Hippocampal formation (tissue), 2 donors: ENCODE measurements around the gene USP49.
"Not testable (repeated sequence)": the region's sequence is repeated elsewhere in the genome, so short reads cannot be mapped to it uniquely, and the experiment has no call there.

ENCODE experiments used
- DNase-seq, 2 donors: peaks; one replicate each; lab custom pipeline; 2025; lab: John Stamatoyannopoulos, UW

The USP49 gene

DNA sequence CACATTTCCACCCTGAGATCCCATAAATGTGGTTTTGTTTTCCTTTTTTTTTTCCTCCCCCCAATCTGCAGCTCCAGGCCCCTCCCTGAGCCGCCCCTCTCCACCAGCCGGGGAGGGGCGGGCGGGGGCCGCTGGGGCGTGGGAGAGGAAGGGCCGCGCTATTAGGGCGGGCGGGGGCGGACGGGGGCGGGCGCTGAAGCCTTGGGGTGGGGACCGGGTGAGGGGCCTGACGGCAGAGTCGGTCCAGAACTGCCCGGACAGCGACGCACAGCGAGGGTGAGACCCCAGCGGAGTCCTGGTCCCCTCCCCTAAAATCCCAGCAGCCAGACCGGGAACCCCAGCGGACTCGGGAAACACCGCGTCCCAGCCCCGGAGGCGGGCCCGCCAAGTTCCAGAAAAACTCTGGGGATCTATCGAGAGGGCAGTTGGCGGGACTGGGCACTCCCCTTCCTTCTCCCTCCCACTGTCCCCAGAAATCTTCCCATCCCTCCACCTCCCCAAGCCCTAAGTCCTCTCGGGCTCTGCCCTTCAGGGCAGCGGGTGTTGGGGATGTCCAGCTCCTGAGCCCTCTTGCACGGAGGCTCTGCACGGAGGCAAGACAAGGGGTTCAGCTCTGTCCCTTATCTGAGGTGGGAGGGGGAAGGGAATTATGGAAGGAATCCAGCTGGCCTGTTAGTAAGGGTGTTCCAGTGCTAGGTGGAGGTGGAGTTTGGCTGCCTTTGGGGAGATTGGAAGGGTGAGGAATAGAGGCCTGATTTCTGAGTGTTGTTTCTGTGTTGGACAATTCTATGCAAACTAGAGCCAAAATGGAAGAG, 114.4 kb downstream of the USP49 start, which contains the start of gene PRICKLE4:
Gene PRICKLE4 (plus strand): TSS at position 232 of the 815 bp plus-strand sequence. CDS start 2,692 bp downstream, outside the sequence.
- DNase-seq: no peak

DNA sequence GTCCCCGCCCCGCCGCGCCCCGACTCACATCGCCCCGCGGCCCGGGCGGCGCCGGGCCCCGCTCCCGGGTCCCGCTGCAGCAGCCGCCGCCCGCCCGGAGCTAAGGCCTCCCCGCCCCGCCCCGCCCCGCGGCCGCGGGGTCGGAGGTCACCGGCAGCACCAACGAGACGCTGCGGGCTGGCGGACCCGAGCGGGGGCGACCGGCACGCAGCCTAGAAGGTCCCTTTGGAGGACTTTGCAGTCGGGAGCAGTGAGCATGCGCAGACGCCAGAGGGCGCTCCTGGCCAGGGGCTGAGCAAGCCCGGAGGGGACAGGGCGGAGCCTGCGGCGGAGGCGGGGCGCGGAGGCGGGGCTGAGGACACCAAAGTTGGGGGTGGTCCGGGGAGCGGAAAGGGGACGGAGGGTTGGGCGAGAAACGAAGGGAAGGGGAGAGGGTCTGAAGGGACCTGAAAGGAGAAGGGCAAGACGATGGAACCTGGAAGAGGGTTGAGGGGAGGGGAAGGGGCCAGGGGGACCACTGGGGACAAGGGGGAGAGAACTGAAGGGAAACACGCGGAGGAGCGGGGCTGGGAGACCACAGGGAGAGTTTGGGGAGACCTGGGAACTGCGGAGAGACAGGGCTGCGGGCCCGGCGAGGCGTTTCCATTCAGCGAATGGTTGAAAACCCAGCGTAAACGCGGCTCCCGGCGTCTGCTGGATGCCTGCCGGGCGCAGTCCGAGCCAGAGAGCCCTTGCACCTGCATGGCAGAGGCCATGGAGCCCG, 115.2 kb downstream of the USP49 start, which contains the start of gene FRS3:
Gene FRS3 (minus strand): TSS at position 113 of the 763 bp plus-strand sequence. CDS start 2,913 bp downstream, outside the sequence.
- DNase-seq: peak; percentile 98

DNA sequence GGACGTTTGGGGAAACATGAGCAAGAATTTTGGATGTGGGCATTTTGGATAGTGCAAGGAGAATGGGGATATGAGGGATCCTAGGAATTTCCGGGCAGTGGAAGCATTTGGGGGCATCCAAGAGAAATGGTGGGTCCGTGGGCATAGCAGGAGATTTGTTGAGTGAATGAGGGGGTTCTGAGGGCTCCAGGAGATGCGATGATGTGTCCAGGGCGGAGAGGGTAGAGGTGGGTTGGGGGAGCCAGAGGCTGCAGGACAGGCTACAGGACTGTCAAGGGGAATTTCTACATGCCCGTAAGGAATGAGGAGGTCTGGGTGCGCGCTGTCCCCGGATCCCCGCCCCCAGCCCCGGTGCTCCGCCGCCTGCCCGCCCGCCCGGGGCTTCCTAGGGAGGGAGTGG, 115.8 kb downstream of the USP49 start:
- DNase-seq: no peak

DNA sequence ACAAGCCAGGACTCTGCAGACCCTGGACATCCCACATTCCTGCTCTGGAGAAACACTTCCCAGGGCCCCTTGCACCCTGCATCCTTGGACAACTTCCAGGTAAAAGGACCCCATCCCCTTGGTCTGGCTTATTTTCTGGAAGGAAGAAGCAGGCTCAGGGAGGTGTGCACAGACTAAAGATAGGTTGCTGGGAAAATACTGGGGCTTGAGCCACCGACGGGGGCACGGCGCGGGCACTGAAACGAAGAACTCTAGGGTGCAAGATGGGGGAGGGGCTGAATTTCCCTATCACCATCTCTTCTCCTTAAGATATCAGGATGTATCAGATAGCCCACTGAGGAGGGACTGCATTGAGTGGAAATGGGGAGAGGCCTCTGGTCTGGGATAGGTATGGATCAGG, 116.3 kb downstream of the USP49 start:
- no peak for DNase-seq

DNA sequence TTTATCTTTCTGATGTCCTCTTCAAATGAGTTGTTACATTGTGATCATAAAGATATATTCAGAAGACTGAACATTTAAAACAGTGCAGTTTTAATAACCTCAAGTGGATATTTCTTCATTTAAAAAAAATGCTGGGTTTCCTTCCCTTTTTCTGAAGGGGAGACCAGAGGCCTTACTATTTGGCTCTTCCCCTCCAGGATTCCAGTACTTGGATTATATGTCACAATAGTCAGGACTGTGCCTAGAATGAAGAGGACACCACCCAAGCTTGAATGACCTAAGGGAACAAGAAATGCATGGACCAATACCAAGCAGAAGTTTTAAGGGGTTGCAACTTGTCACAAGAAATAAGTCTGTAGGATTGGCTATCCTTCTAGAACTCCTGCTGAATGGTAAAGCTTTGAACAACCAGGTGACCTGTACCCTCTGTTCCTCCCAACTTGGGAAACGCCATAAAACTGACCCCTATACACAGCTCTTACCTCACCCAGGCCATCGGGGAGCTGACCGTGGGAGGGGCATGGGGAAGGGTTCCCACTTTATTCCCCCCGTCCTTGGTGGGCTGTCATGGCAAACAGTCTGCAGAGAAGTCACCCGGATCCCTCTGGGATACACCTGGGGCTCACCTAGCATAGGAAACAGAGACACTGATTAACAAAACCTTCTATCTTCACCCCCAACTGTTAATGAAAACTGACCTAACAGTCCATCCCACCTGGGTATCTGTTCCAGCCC, 117.5 kb downstream of the USP49 start:
- DNase-seq: no peak

DNA sequence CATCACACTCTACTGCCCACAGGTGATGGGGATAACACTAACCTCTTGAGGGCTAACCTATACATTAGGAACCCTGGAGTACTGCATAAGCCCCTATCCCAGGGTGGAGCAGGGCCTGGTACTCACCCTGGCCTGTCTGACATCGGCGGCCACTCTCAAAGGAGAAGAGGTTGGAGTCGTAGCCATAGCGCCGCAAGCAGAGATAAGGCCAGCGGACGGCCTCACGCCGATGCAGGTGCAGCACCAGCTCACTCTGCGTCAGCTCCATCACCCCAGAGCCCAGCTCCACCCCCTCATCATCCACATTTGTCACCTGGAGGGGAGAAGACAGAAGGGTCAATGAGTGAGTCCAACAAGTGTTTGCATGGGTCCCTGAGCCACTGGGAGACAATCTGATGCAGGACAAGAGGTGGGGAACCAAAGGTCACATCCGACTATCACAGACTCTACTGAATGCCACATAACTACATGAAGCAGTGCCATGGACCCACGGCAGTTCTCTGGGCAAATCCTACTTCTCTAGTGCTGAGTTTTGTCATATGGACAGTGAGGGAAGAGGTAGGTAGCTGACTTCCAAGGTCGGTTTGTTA, 119.8 kb downstream of the USP49 start:
- no peak for DNase-seq

DNA sequence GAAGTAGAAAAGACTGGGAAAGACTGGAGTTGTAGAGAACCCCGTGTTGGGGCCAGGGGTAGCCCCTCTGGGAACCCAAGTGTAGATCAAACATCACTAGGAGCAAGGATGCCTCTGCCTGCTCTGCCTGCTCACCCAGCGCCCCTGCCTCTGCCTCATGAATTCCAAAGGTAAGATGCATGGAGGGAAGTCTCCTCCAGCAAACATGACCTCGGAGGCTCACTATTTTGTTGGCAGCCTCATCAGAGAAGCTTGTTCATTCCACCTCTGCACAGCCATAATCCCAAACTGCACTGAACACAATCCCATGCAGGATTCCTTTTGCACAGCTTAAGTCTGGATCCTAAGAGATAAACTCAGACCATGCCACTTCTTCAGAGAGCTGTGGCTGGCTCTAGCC, 120.3 kb downstream of the USP49 start:
- no peak for DNase-seq

DNA sequence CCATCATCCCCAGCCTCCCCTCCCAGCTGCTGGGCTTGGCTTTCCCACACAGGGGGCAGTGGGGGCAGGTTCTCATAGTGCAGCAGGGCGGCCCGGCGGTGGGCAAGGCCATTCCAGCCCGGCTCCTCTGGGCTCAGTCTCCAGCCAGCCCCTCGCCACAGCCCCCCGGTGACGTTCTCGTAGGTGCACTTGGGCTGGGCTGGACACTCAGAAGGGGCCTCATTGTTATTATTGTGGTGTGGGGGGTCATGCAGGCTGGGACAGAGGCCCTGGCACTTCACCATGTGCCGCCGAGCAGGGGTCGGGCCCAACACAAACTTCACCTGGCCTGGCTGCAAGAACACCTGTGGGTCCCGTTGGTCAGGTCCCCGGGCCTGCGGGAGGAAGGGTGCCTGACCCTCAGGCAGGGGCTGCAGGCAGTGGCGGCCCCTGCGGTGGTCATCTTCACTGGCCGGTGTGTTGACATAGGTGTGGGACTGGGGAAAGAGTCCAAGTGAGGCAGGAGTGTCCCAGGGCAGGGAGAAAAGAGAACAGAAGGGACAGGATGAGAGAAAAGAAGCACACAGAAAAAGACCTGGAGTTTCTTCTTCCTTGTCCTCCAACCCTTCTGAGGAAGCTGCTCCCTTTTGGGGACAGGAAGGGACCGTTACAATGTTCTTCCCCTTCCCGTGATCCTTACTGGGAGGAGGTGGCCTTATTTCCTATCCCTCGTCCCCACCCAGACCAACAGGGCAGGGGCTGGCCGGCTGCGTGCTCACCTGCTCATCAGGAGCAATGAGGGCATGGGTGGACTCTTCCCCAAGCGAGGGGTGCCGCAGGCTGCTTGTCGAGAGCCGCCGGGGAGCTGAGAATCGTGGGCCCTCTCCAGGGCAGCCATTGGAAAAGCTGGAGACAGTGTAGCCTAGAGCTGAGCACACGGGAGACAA, 123.9 kb downstream of the USP49 start:
- DNase-seq: no peak

DNA sequence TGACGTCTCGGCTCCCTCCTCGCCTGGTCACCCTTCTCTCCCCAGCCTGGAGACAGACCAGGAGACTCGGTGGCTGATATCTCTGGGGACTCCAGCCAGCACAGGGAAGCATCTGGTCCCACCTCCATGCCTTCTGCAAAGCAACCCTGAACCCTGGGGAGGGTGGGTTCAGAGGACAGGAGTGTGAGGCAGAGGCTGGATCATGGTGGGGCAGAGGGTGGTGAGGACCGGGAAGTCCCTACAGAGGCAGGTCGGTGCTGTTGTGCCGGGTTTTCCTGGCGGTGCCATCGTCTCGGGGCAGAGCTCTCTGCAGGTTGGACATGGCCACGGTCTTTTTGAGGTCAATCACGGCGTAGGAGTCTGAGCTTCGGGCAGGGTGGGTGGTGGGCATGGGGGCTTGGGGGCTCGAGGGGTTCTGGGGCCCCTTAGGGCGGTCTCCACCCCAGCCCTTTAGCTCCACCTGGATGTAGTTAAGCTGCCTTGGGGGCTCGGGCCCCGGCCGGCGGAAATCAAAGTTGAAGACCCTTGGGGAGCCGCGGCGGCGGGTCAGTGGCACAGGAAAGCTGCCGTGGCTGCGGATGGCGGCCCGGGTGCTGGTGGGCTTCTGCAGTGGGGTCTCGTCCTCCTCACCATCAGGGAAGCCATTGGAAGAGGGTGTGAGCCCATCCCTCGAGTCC, 124.7 kb downstream of the USP49 start:
- no peak for DNase-seq

DNA sequence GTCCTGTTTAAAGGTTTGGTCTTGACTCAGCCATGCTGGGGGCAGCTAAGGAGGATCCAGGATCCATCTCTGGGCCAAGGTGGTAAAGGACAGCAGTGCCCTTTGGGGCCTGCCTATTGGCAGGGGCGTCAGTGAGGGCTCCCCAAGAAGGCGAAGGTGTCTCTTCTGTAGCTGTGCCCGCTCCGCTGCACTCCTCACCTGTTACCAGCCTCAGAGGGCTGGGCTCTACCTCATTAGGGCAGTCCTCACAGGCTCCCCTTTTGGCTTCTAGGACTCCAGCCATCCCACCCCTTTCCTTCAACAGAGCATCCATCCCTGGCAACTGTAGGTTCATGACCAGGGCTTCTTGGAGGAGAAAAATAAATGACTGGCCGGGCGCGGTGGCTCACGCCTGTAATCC, 125.8 kb downstream of the USP49 start:
- DNase-seq: no peak

DNA sequence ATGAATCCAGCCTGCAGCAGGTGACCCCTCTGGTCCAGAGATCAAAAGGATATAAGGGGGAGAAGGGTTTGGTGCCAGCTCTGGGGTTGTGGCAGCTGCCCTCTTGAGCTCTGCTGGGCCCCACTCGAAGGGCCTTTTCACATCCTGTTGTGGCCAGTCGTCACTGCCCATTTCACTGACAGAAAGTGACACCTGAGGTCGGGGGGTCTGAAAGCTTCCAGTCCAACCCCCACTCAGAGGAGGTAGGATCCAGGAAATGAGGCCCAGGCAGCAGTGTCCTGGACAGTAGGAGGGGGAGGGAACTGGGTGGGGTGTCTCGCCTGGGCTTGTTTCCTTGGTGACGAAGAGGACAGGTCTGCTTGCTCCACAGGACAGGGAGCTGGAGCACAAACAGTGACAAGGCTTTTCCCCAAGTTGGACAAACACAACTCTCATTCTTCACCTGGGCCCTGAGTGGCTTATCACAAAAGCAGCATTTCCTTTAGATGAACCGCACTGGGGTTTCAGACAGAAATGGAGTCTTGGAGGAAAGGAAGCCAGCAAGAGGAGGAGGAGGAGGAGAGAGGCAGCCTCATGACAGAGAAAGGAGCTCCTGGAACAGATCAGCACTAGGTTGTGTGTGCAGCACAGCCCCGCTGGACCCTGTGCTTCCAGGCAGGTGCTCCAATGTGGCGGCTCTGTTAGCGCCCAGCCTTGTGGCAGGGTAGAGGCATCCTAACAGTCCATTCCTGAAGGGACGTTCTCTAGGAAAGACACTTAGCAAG, 126.4 kb downstream of the USP49 start:
- DNase-seq: no peak

DNA sequence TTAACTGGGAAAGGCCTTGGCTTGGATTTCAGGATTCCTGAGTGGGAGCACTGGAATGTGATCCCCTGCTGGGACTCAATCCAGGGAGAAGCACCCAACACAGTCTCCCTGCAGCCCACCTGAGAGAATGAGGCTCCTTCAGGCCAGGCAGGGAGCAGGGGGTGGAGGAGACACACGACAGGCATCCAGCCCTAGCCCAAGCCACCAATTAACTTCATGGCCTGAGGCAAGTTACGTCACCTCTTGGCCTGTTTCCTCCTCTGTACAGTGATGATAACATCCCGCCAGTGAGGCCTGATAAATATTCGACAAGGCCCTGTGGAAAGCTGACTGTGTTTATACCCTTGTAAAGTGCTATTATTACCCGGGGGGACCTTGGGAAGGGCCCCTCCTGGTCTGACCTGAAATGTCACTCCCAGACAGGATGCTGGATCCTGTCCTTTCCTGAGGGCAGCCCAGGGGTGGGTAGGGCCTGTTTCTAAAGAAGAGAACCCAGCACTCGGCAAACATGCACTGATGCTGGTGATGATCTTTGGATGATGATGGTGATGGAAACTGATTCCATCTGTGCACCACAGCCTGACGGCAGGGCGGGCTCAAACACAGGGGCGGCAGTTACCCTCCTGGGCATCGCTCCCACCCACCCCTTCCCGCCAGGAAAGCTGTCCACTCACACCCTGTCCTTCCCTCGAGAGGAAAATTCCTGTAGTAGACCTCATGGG, 127.9 kb downstream of the USP49 start:
- no peak for DNase-seq

DNA sequence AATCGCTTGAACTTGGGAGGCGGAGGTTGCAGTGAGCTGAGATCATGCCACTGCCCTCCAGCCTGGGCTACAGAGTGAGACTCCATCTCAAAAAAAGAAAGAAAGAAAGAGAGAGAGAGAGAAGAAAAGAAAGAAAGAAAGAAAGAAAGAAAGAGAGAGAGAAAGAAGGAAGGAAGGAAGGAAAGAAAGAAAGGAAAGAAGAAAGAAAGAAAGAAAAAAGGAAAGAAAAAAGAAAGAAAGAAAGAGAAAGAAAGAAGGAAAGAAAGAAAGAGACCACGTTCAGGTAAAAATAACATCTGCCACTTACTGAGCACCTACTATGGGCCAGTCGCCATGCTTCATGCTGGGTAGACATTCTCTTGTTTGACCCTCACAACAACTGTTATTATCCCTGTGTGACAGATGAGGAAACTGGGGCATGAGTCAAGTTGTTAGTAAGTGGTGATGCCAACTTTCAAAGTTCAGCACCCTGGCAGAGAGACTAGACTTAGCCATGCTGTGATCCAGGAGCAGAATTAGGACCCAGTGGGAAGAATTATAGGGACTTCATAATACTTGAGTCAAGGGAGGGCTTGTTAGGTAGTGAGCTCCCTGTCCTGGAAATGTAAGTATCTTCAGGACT, 129.0 kb downstream of the USP49 start:
- not testable (repeated sequence) for DNase-seq

DNA sequence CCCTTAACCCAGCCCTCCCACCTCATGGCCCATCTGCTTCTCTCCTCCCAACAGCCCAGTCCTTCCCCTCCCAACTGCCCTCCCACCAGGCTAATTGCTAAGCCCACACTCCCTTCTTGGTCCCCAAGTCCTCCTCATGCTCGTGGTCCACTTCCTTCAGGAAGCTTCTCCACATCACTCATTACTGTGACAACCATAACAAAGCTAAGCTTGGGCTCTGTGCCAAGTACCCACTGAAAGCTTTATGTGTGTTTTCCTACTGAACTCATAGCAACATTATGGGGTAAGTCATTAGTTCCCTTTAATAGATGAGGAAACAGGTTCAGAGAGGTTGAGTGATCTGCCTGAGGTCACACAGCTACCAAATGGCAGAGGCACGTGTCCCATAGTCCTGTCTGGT, 131.7 kb downstream of the USP49 start:
- DNase-seq: no peak

DNA sequence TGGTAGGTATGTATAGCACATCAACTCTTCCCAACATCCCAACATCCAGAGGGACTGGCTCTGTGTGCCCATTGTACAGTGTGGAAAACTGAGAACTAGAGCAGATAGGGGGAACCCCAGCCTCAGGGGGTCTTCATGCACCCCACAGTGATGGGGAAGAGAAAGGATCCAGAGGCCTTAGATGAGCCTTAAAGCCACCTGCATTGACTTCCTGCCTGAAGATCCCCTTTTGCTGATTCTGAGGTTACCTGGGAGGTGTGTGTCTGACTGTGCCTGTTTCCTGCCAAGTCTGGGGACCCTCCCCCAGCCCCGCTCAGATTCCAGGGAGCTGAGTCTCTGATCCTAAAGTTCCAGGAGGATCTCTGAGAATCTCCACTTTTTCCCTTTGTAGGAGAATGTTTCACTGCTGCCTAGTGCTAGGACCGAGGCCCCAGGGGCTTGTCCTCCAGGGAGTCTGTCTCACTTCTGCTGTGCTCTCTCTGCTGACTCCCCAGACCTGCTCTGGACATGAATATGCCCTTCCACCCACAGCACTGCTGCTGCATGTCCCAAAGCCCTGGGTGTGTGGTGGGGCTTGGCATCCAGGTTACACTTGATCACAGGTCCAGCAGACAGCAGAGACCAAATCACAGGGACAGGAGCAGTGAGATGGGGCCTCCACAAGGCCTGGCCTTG, 135.1 kb downstream of the USP49 start:
- DNase-seq: no peak

DNA sequence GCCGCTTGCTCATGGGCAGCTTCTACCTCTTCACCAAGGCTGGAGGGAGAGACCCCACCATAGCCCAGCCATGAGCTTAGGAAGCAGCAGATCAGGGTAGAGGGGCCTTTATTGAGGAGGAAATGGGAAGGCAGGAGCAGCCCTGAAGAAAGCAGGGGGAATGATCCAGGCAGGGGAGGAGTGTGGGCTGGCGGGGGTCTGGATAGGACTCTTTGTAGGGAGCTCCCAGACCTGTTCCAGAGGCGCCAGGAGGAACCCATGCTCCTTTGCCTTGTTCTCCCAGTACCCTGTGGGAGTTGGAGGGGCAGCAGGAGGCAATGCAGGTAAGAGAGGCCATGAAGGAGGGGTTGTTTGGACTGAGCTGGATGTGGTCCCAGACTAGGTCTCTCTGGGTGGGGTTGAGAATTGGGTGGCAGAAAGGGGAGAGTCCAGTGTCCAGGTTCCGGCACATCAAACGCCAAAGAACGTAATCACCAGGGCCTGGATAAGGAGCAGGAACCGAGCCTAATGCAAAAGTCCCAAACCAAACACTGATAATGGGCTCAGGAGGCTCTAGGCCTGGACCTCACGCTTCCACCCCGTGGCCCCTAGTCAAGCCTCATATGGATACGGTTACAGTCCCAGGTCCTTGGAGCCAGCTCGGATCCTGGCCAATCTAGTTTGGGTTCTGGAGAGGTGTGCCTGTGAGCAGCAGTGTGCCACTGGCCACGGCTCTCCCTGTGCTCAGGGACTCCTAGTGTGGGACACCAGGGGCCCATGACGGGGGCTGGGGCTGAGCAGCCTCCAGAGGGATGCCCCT, 135.9 kb downstream of the USP49 start:
- DNase-seq: no peak

DNA sequence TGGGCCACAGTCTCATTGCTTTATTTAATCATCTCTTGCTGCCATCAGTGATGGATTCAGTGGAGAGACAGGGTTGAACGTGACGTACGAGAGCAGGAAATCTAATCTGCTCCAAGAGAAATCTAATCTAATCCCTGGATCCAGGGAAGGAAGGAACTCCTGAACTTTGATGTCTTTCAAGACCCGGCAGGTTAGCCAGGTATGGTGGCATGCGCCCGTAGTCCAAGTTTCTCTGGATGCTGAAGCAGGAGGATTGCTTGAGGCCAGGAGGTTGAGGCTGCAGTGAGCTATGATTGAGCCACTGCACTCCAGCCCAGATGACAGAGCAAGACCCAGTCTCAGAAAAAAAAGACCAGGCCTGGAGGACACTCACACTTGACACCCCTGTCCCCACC, 136.5 kb downstream of the USP49 start:
- DNase-seq: no peak
